ENCODE results near the gene PHOX2A.
A peak's percentile ranks its signal among the peaks of the same experiment; 100 is the strongest.

The PHOX2A gene

DNA sequence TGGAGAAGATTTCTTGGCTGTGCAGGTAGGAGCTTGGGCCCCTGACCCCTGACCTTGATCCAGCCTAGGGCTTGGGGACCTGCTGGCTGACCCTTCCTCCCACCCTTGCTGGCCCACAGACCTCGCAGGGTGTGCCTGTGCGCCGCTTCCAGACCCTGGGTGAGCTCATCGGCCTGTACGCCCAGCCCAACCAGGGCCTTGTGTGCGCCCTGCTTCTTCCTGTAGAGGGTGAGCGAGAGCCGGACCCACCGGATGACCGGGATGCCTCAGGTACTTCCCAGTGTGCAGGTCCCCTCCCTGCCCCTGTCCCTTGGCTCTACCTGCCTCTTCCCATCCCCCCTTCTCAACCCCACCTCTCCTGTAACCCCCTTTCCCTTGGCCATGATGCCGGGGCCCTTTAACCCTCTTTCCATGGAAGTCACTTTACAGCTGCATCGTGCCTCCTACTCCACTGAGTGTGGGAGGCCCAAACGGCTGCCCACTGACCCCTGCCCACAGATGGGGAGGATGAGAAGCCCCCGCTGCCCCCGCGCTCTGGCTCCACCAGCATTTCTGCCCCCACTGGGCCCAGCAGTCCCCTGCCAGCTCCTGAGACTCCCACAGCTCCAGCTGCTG, 15.6 kb downstream of the PHOX2A start:
- Histone ChIP-seq H3K4me3 (ENCODE audit: severe bottlenecking) (no peak overlapping the region), H3K4me1 (ENCODE audit: insufficient read depth, poor library complexity, severe bottlenecking) (peaks cover 5% of the 10 kb centered on the region), H3K9me3 (ENCODE audit: severe bottlenecking) (peaks cover 5% of the 10 kb centered on the region), H3K36me3 (ENCODE audit: low read depth) (peaks cover 70% of the 10 kb centered on the region), H3K27ac (ENCODE audit: poor library complexity, severe bottlenecking) (no peak overlapping the region), H3K27me3 (ENCODE audit: insufficient read depth, poor library complexity, severe bottlenecking) (no peaks in the 10 kb centered on the region)
- DNase-seq (ENCODE audit: low spot score): no peak
- TF ChIP-seq, protein P1, sequence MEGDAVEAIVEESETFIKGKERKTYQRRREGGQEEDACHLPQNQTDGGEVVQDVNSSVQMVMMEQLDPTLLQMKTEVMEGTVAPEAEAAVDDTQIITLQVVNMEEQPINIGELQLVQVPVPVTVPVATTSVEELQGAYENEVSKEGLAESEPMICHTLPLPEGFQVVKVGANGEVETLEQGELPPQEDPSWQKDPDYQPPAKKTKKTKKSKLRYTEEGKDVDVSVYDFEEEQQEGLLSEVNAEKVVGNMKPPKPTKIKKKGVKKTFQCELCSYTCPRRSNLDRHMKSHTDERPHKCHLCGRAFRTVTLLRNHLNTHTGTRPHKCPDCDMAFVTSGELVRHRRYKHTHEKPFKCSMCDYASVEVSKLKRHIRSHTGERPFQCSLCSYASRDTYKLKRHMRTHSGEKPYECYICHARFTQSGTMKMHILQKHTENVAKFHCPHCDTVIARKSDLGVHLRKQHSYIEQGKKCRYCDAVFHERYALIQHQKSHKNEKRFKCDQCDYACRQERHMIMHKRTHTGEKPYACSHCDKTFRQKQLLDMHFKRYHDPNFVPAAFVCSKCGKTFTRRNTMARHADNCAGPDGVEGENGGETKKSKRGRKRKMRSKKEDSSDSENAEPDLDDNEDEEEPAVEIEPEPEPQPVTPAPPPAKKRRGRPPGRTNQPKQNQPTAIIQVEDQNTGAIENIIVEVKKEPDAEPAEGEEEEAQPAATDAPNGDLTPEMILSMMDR (IDR thresholded peaks at IDR 0.05; ENCODE audit: poor library complexity, severe bottlenecking): no peak
- no peak for ATAC-seq (ENCODE audit: low read depth)

DNA sequence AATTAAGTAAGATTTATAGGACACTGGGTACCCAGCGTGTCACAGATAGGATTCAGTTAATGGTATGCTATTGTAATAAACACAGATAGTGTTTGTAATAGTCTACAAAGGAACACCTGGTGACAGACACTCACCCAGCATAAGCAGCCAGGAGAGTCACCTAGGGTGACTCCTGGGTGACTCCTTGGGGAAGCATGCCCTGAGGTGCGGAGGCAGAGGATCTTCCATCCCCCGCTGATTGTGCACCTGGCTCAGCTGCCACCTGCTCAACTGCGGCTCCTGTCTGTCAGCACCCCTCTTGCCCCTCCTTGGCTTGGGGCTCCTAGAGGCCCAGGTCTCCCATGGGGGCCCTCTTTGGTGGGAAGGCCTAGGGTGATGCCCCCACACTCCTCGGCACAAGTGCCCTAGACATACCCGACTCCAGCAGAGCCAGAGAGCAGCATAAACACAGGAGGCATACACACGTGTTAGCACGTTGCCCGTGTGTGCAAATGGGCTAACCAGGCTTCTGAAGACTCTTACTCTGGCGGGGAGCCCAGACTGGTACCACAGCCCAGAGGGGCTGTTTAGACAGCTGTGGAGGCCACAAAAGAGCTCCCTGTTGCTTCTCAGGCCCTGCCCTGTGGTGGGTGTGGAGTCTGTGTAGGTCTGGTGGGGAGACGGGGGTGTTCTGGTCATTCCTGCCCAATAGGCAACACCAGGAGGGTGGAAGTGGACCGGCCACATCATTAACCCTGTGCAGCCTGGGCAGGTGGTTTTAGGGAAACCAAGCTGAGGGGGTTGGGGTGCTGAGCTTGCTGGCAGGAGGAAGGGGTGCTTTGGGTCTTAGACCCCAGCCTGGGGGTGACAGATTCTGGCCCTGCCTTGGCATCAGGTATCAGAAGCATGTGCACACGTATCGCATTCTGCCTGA, 16.4 kb downstream of the PHOX2A start:
- no peak overlapping the region for H3K4me3 ChIP-seq (ENCODE audit: severe bottlenecking)
- no peak for ATAC-seq (ENCODE audit: low read depth)
- no peak overlapping the region for H3K27ac ChIP-seq (ENCODE audit: poor library complexity, severe bottlenecking)
- DNase-seq (ENCODE audit: low spot score): no peak
- H3K36me3 ChIP-seq (ENCODE audit: low read depth): peaks cover 63% of the 10 kb centered on the region
- peaks cover 5% of the 10 kb centered on the region for H3K9me3 ChIP-seq (ENCODE audit: severe bottlenecking)
- H3K4me1 ChIP-seq (ENCODE audit: insufficient read depth, poor library complexity, severe bottlenecking): peaks cover 5% of the 10 kb centered on the region
- TF ChIP-seq, protein P1 (IDR thresholded peaks at IDR 0.05; ENCODE audit: poor library complexity, severe bottlenecking): no peak
- H3K27me3 ChIP-seq (ENCODE audit: insufficient read depth, poor library complexity, severe bottlenecking): no peaks in the 10 kb centered on the region

- DNase-seq (ENCODE audit: low spot score): no peak
- Histone ChIP-seq H3K4me3 (ENCODE audit: severe bottlenecking) (no peak overlapping the region), H3K27ac (ENCODE audit: poor library complexity, severe bottlenecking) (no peak overlapping the region), H3K9me3 (ENCODE audit: severe bottlenecking) (peaks cover 5% of the 10 kb centered on the region), H3K36me3 (ENCODE audit: low read depth) (peaks cover 54% of the 10 kb centered on the region), H3K4me1 (ENCODE audit: insufficient read depth, poor library complexity, severe bottlenecking) (peaks cover 5% of the 10 kb centered on the region), H3K27me3 (ENCODE audit: insufficient read depth, poor library complexity, severe bottlenecking) (no peaks in the 10 kb centered on the region)
- no peak for ATAC-seq (ENCODE audit: low read depth)
- TF ChIP-seq, protein P1 (IDR thresholded peaks at IDR 0.05; ENCODE audit: poor library complexity, severe bottlenecking): no peak
Observed at GRCh38 chr11:72226701-72227100, 17.3 kb downstream of the PHOX2A start.

DNA sequence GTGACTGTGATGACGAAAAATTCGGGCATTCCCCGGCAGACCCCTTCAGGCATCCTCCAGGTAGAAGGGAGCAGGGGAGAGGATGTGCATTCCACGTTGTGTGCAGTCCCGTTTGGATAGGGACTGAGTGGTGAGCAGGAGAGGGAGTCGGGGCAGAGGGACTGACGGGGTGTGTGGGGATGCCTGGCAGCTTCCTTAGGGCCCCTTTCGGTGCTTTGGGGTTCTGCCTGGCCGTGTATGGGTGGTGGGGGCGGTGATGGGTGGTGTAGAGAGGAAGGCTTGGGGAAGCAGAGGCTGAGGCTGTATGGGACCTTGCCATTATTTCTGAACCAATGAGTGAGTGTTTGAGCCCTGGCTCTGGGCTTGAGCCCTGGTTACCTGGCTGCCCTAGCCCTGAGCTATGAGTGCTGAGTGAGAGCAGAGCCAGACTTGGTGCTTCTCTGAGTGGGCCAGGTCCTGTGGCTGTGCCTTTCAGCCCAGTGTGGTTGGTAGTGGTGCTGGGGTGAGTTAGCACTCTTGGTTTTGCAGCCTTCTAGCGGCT, 18.5 kb downstream of the PHOX2A start:
- peak overlapping the region; percentile 91 for H3K4me3 ChIP-seq (ENCODE audit: severe bottlenecking)
- TF ChIP-seq, protein P1 (IDR thresholded peaks at IDR 0.05; ENCODE audit: poor library complexity, severe bottlenecking): no peak
- H3K36me3 ChIP-seq (ENCODE audit: low read depth): peaks cover 42% of the 10 kb centered on the region
- peaks cover 5% of the 10 kb centered on the region for H3K4me1 ChIP-seq (ENCODE audit: insufficient read depth, poor library complexity, severe bottlenecking)
- no peaks in the 10 kb centered on the region for H3K27me3 ChIP-seq (ENCODE audit: insufficient read depth, poor library complexity, severe bottlenecking)
- H3K27ac ChIP-seq (ENCODE audit: poor library complexity, severe bottlenecking): peak overlapping the region; percentile 79
- H3K9me3 ChIP-seq (ENCODE audit: severe bottlenecking): peaks cover 5% of the 10 kb centered on the region
- peak; percentile 18; the same call in 1 of the 3 replicates for ATAC-seq (ENCODE audit: low read depth)
- DNase-seq (ENCODE audit: low spot score): no peak

Measured in RWPE2 (cell line).